IPS-15b (cell line): ENCODE results near the gene AMZ1.

Experiments used
- H3K27me3 ChIP-seq: one replicate; pipeline ENCODE4 v1.6.1; 2013; ENCODE audit warnings: low read length; ENCODE audit not compliant: control insufficient read depth, insufficient read depth
- H3K36me3 ChIP-seq: one replicate; pipeline ENCODE4 v1.6.1; 2013; ENCODE audit warnings: low read length; ENCODE audit not compliant: control insufficient read depth, insufficient read depth
- H3K4me1 ChIP-seq: one replicate; pipeline ENCODE4 v1.6.1; 2013; ENCODE audit warnings: mild to moderate bottlenecking, low read length; ENCODE audit not compliant: control insufficient read depth, insufficient read depth
- H3K4me3 ChIP-seq: one replicate; pipeline ENCODE4 v1.5.1; 2013; ENCODE audit warnings: low read depth, low read length
- H3K9ac ChIP-seq: one replicate; pipeline ENCODE4 v1.6.1; 2013; ENCODE audit warnings: low read depth, mild to moderate bottlenecking, low read length
- H3K9me3 ChIP-seq: one replicate; pipeline ENCODE4 v1.6.1; 2013; ENCODE audit warnings: mild to moderate bottlenecking, low read length; ENCODE audit not compliant: control insufficient read depth, insufficient read depth

Gene AMZ1

GRCh38 chr7:2700141-2700850 is 12.3 kb downstream of the AMZ1 start:
- Histone ChIP-seq H3K27me3 (no peaks in the 10 kb centered on the region), H3K4me3 (no peak overlapping the region), H3K9me3 (no peaks in the 10 kb centered on the region), H3K9ac (no peak overlapping the region), H3K36me3 (no peaks in the 10 kb centered on the region), H3K4me1 (no peaks in the 10 kb centered on the region)

- no peaks in the 10 kb centered on the region for H3K9me3 ChIP-seq
- H3K4me1 ChIP-seq, result no peaks in the 10 kb centered on the region
- no peaks in the 10 kb centered on the region for H3K36me3 ChIP-seq
- H3K4me3 ChIP-seq, result no peak overlapping the region
- no peaks in the 10 kb centered on the region for H3K27me3 ChIP-seq
- no peak overlapping the region for H3K9ac ChIP-seq
These were observed 13.4 kb downstream of the AMZ1 start for GRCh38 chr7:2701424-2701823.

- Histone ChIP-seq H3K36me3 (no peaks in the 10 kb centered on the region), H3K9ac (no peak overlapping the region), H3K9me3 (no peaks in the 10 kb centered on the region), H3K4me1 (no peaks in the 10 kb centered on the region), H3K4me3 (no peak overlapping the region), H3K27me3 (no peaks in the 10 kb centered on the region)
These were observed 14.0 kb downstream of the AMZ1 start for GRCh38 chr7:2701832-2702593.

- Histone ChIP-seq H3K4me3 (no peak overlapping the region), H3K4me1 (no peaks in the 10 kb centered on the region), H3K9ac (no peak overlapping the region), H3K9me3 (no peaks in the 10 kb centered on the region), H3K36me3 (no peaks in the 10 kb centered on the region), H3K27me3 (no peaks in the 10 kb centered on the region)
These were observed 14.6 kb downstream of the AMZ1 start for GRCh38 chr7:2702594-2702957.

- H3K9me3 ChIP-seq, result no peaks in the 10 kb centered on the region
- no peaks in the 10 kb centered on the region for H3K27me3 ChIP-seq
- no peaks in the 10 kb centered on the region for H3K36me3 ChIP-seq
- no peak overlapping the region for H3K4me3 ChIP-seq
- H3K9ac ChIP-seq, result no peak overlapping the region
- no peaks in the 10 kb centered on the region for H3K4me1 ChIP-seq
These were observed 17.5 kb downstream of the AMZ1 start for GRCh38 chr7:2705371-2706096.

GRCh38 chr7:2706685-2707126 is 18.7 kb downstream of the AMZ1 start:
- peaks cover 2% of the 10 kb centered on the region for H3K36me3 ChIP-seq
- H3K4me3 ChIP-seq, result no peak overlapping the region
- no peaks in the 10 kb centered on the region for H3K27me3 ChIP-seq
- no peak overlapping the region for H3K9ac ChIP-seq
- no peaks in the 10 kb centered on the region for H3K4me1 ChIP-seq
- no peaks in the 10 kb centered on the region for H3K9me3 ChIP-seq

GRCh38 chr7:2707481-2707880 is 19.5 kb downstream of the AMZ1 start:
- peaks cover 7% of the 10 kb centered on the region for H3K36me3 ChIP-seq
- no peak overlapping the region for H3K4me3 ChIP-seq
- no peaks in the 10 kb centered on the region for H3K4me1 ChIP-seq
- H3K9me3 ChIP-seq, result no peaks in the 10 kb centered on the region
- H3K9ac ChIP-seq, result no peak overlapping the region
- no peaks in the 10 kb centered on the region for H3K27me3 ChIP-seq

- no peaks in the 10 kb centered on the region for H3K9me3 ChIP-seq
These were observed 20.0 kb downstream of the AMZ1 start for GRCh38 chr7:2708041-2708440.

GRCh38 chr7:2708547-2709310 is 20.7 kb downstream of the AMZ1 start:
- H3K36me3 ChIP-seq, result peaks cover 8% of the 10 kb centered on the region
- H3K9me3 ChIP-seq, result no peaks in the 10 kb centered on the region
- H3K27me3 ChIP-seq, result no peaks in the 10 kb centered on the region
- no peak overlapping the region for H3K4me3 ChIP-seq
- H3K9ac ChIP-seq, result no peak overlapping the region
- H3K4me1 ChIP-seq, result no peaks in the 10 kb centered on the region

More at GRCh38 chr7:2708041-2708440, 20.0 kb downstream of the AMZ1 start:
- H3K4me3 ChIP-seq, result no peak overlapping the region
- H3K9ac ChIP-seq, result no peak overlapping the region
- H3K27me3 ChIP-seq, result no peaks in the 10 kb centered on the region
- H3K4me1 ChIP-seq, result no peaks in the 10 kb centered on the region
- peaks cover 8% of the 10 kb centered on the region for H3K36me3 ChIP-seq

- Histone ChIP-seq H3K4me3 (no peak overlapping the region), H3K9me3 (no peaks in the 10 kb centered on the region), H3K4me1 (no peaks in the 10 kb centered on the region), H3K27me3 (no peaks in the 10 kb centered on the region), H3K9ac (peak overlapping the region; percentile 24), H3K36me3 (peaks cover 8% of the 10 kb centered on the region)
These were observed 21.7 kb downstream of the AMZ1 start for GRCh38 chr7:2709553-2710285.

GRCh38 chr7:2710286-2710655 is 22.3 kb downstream of the AMZ1 start:
- Histone ChIP-seq H3K36me3 (peaks cover 9% of the 10 kb centered on the region), H3K9me3 (no peaks in the 10 kb centered on the region), H3K27me3 (no peaks in the 10 kb centered on the region), H3K4me3 (no peak overlapping the region), H3K4me1 (no peaks in the 10 kb centered on the region), H3K9ac (peak overlapping the region; percentile 24)
